Osteoblast (primary cell): ENCODE results near the gene PTPRN2. TPM values are rescaled to one million over a fixed set of nuclear protein-coding genes. Genes with fewer than 3 reads are reported as not detected.

Experiments
- DNase-seq: peaks from one replicate; pipeline ENCODE4 v3.0.0; 2011; ENCODE audit warnings: low spot score, mixed read lengths; ENCODE audit not compliant: insufficient read length; ENCODE audit errors: missing footprints
- H2AFZ ChIP-seq: 2 replicates; pipeline ENCODE4 v1.6.0; 2011; ENCODE audit warnings: mild to moderate bottlenecking, low read length
- H3K27ac ChIP-seq: 2 replicates; pipeline ENCODE4 v1.5.1; 2011; ENCODE audit warnings: mild to moderate bottlenecking, low read depth, low read length, moderate library complexity
- H3K27me3 ChIP-seq: 2 replicates; pipeline ENCODE4 v1.6.0; 2012; ENCODE audit warnings: mild to moderate bottlenecking, control low read depth, inconsistent platforms, low read length, moderate library complexity; ENCODE audit not compliant: insufficient read depth
- H3K36me3 ChIP-seq: 2 replicates; pipeline ENCODE4 v1.5.1; 2011; ENCODE audit warnings: mild to moderate bottlenecking, low read length, control low read depth, moderate library complexity; ENCODE audit not compliant: insufficient read depth
- H3K4me1 ChIP-seq: 2 replicates; pipeline ENCODE4 v1.5.1; 2011; ENCODE audit warnings: mild to moderate bottlenecking, low read length, control low read depth, moderate library complexity; ENCODE audit not compliant: insufficient read depth
- H3K4me2 ChIP-seq: 2 replicates; pipeline ENCODE4 v1.6.0; 2011; ENCODE audit warnings: mild to moderate bottlenecking, low read length; ENCODE audit not compliant: insufficient read depth
- H3K4me3 ChIP-seq: fragments of 200-600 bp; sonication (generic); 3 replicates; pipeline ENCODE4 v1.5.1; 2012; ENCODE audit warnings: mild to moderate bottlenecking, low read length, inconsistent platforms; ENCODE audit not compliant: insufficient read depth
- H3K79me2 ChIP-seq: 2 replicates; pipeline ENCODE4 v1.6.0; 2012; ENCODE audit warnings: mild to moderate bottlenecking, low read length, control low read depth, inconsistent platforms; ENCODE audit not compliant: insufficient read depth
- H3K9me3 ChIP-seq: 2 replicates; pipeline ENCODE4 v1.5.1; 2011; ENCODE audit warnings: low read depth, low read length, control low read depth
- H4K20me1 ChIP-seq: 2 replicates; pipeline ENCODE4 v1.6.0; 2012; ENCODE audit warnings: mild to moderate bottlenecking, low read length, control low read depth; ENCODE audit not compliant: insufficient read depth
- CTCF ChIP-seq: IDR thresholded peaks from 2 replicates; pipeline ENCODE4 v1.5.1; 2011; ENCODE audit warnings: mild to moderate bottlenecking, low read depth, low read length, moderate library complexity; ENCODE audit errors: extremely low read depth
- total RNA-seq: library from RNA; depleted of rRNA; stranded (reverse); fragments of >200 nt; gene quantifications from 2 replicates; pipeline ENCODE4 v1.2.3, GENCODE V29; 2012

Gene PTPRN2
- total RNA-seq, 1 donor: 0.36 TPM

GRCh38 chr7:157664034-157664433 is 923.6 kb downstream of the PTPRN2 start:
- Histone ChIP-seq H3K4me3 (no peak overlapping the region), H3K4me1 (no peaks in the 10 kb centered on the region), H3K79me2 (no peaks in the 10 kb centered on the region), H3K27me3 (no peaks in the 10 kb centered on the region), H3K36me3 (no peaks in the 10 kb centered on the region), H4K20me1 (no peaks in the 10 kb centered on the region), H2AFZ (no peak overlapping the region), H3K27ac (no peak overlapping the region), H3K9me3 (no peaks in the 10 kb centered on the region), H3K4me2 (no peak overlapping the region)
- TF ChIP-seq CTCF: no peak
- DNase-seq: no peak

DNA sequence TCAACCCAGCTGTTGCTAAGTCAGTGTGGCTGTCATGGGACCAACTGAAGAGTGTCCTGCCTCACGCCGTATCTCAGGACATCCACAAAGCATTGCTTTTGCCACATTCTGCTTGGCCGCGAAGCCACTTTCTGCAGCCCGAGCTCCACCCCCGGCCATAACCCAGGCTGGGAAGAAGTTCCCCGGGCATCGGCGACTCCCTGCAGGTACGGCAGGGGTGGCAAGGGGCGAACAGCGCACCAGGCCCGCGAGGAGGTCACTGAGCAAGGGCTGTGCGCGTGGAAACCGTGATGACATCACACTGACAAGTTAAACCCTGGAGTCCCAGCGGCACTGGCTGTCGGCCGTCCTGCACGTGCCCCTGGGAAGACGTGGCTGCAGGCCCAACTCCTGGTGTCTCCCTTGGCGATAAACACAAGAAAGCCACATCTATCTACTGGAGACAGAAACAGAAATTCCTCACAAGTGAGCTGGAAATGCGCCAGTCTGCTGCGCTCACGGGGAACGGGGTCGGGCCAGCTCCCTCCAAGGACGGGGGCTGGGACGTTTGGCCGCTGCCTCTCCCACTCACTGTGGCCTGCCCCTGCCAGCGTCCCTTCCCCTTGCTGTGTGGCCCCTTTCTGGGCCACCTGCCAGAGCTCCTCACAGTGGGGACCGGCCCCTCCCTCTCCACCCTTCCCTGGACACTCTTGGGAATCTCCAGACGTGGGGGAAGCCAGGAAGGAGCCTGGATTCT is 924.5 kb downstream of the PTPRN2 start:
- H3K4me2 ChIP-seq: no peak overlapping the region
- H3K4me3 ChIP-seq: no peak overlapping the region
- no peak overlapping the region for H3K27ac ChIP-seq
- no peaks in the 10 kb centered on the region for H3K27me3 ChIP-seq
- no peaks in the 10 kb centered on the region for H3K79me2 ChIP-seq
- H3K4me1 ChIP-seq: no peaks in the 10 kb centered on the region
- no peak overlapping the region for H2AFZ ChIP-seq
- H4K20me1 ChIP-seq: no peaks in the 10 kb centered on the region
- H3K36me3 ChIP-seq: no peaks in the 10 kb centered on the region
- no peak for DNase-seq
- H3K9me3 ChIP-seq: no peaks in the 10 kb centered on the region
- no peak for TF ChIP-seq CTCF

DNA sequence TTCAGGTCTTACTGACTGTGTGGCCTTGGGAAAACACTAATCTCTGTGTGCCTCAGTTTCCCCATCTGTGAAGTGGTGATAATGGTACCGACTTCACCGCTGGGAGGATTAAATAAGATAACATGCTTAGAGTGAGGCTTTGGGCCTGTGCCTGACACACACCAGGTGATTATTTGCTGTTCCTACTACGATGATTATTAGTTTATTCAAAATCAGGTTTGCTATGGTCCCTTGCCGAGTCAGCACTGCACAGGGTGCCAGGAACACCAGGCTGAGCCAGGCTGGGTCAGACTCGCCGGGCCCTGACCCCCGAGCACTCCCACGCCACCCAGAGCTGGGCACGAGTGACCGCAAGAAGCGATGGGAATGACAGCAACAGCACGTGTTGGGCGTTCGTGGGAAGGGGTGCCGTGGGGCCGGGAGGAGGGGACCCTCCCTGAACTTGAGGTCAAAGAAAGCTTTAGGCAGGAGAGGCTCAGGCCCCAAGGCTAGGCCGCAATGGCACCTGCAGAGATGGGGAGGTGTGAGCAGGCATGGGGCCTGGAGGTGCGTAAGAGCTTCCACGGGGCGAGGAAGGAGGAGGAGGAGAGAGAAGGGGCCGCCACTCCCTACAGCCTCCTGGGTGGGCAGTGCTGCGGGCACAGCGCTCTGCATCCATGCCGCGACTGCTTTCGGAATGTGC is 925.4 kb downstream of the PTPRN2 start:
- no peak for DNase-seq
- Histone ChIP-seq H3K4me3 (no peak overlapping the region), H3K9me3 (no peaks in the 10 kb centered on the region), H3K36me3 (no peaks in the 10 kb centered on the region), H3K27ac (no peak overlapping the region), H3K27me3 (no peaks in the 10 kb centered on the region), H3K79me2 (no peaks in the 10 kb centered on the region), H3K4me2 (no peak overlapping the region), H4K20me1 (no peaks in the 10 kb centered on the region), H2AFZ (no peak overlapping the region), H3K4me1 (no peaks in the 10 kb centered on the region)
- no peak for TF ChIP-seq CTCF

- H3K9me3 ChIP-seq: no peaks in the 10 kb centered on the region
- H4K20me1 ChIP-seq: no peaks in the 10 kb centered on the region
- DNase-seq: no peak
- H3K79me2 ChIP-seq: no peaks in the 10 kb centered on the region
- no peak overlapping the region for H2AFZ ChIP-seq
- H3K27me3 ChIP-seq: no peaks in the 10 kb centered on the region
- no peaks in the 10 kb centered on the region for H3K36me3 ChIP-seq
- H3K27ac ChIP-seq: no peak overlapping the region
- H3K4me1 ChIP-seq: no peaks in the 10 kb centered on the region
- H3K4me2 ChIP-seq: no peak overlapping the region
- H3K4me3 ChIP-seq: no peak overlapping the region
- TF ChIP-seq CTCF: no peak
These were observed 926.0 kb downstream of the PTPRN2 start for GRCh38 chr7:157661611-157661975.
